Measurements from ENCODE around the gene SAMD7. TPM values are rescaled to one million over a fixed set of nuclear protein-coding genes. Genes with fewer than 3 reads are reported as not detected.
A peak's percentile ranks its signal among the peaks of the same experiment; 100 is the strongest.

SAMD7 gene
- total and polyA plus RNA-seq, 9 of the 15 experiments (the other 6 are each of a cell fraction or from before 2014, with no cell fraction given) = not detected

- TF ChIP-seq, protein P1, sequence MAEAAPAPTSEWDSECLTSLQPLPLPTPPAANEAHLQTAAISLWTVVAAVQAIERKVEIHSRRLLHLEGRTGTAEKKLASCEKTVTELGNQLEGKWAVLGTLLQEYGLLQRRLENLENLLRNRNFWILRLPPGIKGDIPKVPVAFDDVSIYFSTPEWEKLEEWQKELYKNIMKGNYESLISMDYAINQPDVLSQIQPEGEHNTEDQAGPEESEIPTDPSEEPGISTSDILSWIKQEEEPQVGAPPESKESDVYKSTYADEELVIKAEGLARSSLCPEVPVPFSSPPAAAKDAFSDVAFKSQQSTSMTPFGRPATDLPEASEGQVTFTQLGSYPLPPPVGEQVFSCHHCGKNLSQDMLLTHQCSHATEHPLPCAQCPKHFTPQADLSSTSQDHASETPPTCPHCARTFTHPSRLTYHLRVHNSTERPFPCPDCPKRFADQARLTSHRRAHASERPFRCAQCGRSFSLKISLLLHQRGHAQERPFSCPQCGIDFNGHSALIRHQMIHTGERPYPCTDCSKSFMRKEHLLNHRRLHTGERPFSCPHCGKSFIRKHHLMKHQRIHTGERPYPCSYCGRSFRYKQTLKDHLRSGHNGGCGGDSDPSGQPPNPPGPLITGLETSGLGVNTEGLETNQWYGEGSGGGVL (CRISPR knock-in tag; IDR thresholded peaks at IDR 0.05) = no peak
- TF ChIP-seq, protein P2, sequence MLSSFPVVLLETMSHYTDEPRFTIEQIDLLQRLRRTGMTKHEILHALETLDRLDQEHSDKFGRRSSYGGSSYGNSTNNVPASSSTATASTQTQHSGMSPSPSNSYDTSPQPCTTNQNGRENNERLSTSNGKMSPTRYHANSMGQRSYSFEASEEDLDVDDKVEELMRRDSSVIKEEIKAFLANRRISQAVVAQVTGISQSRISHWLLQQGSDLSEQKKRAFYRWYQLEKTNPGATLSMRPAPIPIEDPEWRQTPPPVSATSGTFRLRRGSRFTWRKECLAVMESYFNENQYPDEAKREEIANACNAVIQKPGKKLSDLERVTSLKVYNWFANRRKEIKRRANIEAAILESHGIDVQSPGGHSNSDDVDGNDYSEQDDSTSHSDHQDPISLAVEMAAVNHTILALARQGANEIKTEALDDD (IDR thresholded peaks at IDR 0.05) = peak; percentile 49; the same call in 1 of the 2 replicates
- TF ChIP-seq NFIC (IDR thresholded peaks at IDR 0.05) (peak; percentile 76), FOXK1 (CRISPR knock-in tag; IDR thresholded peaks at IDR 0.05; ENCODE audit: borderline replicate concordance) (no peak), FOXM1 (IDR thresholded peaks at IDR 0.05; ENCODE audit: low read depth) (no peak), FOXM1 (CRISPR knock-in tag; IDR thresholded peaks at IDR 0.05; ENCODE audit: low read depth) (no peak)
- TF ChIP-seq, protein P3, sequence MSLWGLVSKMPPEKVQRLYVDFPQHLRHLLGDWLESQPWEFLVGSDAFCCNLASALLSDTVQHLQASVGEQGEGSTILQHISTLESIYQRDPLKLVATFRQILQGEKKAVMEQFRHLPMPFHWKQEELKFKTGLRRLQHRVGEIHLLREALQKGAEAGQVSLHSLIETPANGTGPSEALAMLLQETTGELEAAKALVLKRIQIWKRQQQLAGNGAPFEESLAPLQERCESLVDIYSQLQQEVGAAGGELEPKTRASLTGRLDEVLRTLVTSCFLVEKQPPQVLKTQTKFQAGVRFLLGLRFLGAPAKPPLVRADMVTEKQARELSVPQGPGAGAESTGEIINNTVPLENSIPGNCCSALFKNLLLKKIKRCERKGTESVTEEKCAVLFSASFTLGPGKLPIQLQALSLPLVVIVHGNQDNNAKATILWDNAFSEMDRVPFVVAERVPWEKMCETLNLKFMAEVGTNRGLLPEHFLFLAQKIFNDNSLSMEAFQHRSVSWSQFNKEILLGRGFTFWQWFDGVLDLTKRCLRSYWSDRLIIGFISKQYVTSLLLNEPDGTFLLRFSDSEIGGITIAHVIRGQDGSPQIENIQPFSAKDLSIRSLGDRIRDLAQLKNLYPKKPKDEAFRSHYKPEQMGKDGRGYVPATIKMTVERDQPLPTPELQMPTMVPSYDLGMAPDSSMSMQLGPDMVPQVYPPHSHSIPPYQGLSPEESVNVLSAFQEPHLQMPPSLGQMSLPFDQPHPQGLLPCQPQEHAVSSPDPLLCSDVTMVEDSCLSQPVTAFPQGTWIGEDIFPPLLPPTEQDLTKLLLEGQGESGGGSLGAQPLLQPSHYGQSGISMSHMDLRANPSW (CRISPR knock-in tag; IDR thresholded peaks at IDR 0.05) = no peak
Measured at GRCh38 chr3:169923189-169923588, 11.8 kb downstream of the SAMD7 start (continued).

Measured in K562 (cell line).